Fibroblast of lung (primary cell): Measurements from ENCODE around the gene KCNMA1. TPM values are rescaled to one million over a fixed set of nuclear protein-coding genes. Genes with fewer than 3 reads are reported as not detected.
A peak's percentile ranks its signal among the peaks of the same experiment; 100 is the strongest.

ENCODE experiments used
- DNase-seq, 2 donors: peaks; one replicate each; pipeline versions ENCODE4 v3.0.0 to v3.0.0-alpha.2; 2010; ENCODE audit warnings: low read depth in 2 of 2
- H2AFZ ChIP-seq: 2 replicates; pipeline ENCODE4 v1.5.1; 2012; ENCODE audit warnings: low read length, control low read depth, inconsistent platforms
- H3K27ac ChIP-seq: 2 replicates; pipeline ENCODE4 v1.5.1; 2011; ENCODE audit warnings: low read length, control low read depth; ENCODE audit not compliant: insufficient read depth
- H3K27me3 ChIP-seq: 2 replicates; pipeline ENCODE4 v1.5.1; 2011; ENCODE audit warnings: mild to moderate bottlenecking, low read length; ENCODE audit not compliant: control insufficient read depth, insufficient read depth
- H3K36me3 ChIP-seq: 2 replicates; pipeline ENCODE4 v1.5.1; 2011; ENCODE audit warnings: low read length; ENCODE audit not compliant: control insufficient read depth, insufficient read depth
- H3K4me1 ChIP-seq: 2 replicates; pipeline ENCODE4 v1.5.1; 2011; ENCODE audit warnings: low read length; ENCODE audit not compliant: control insufficient read depth, insufficient read depth; ENCODE audit errors: extremely low read depth
- H3K4me2 ChIP-seq: 2 replicates; pipeline ENCODE4 v1.5.1; 2011; ENCODE audit warnings: low read length, control low read depth; ENCODE audit not compliant: insufficient read depth; ENCODE audit errors: extremely low read depth
- H3K4me3 ChIP-seq, 4 experiments: fragments of 200-600 bp in 1 of 4; sonication (generic) in 1 of 4; replicated peaks in 1 of 4; 2 replicates each; pipeline ENCODE4 v1.5.1; 2011 to 2016; ENCODE audit warnings: low read length in 4 of 4, low read depth in 3 of 4, mild to moderate bottlenecking in 3 of 4, control low read depth in 2 of 4, inconsistent platforms in 1 of 4, mixed read lengths in 1 of 4; ENCODE audit not compliant: insufficient read depth in 1 of 4; ENCODE audit errors: control extremely low read depth in 1 of 4
- H3K79me2 ChIP-seq: 2 replicates; pipeline ENCODE4 v1.5.1; 2012; ENCODE audit warnings: mild to moderate bottlenecking, low read length, inconsistent platforms; ENCODE audit not compliant: control insufficient read depth, insufficient read depth
- H3K9ac ChIP-seq: 2 replicates; pipeline ENCODE4 v1.5.1; 2011; ENCODE audit warnings: mild to moderate bottlenecking, low read length, control low read depth; ENCODE audit not compliant: insufficient read depth
- H3K9me3 ChIP-seq: 2 replicates; pipeline ENCODE4 v1.5.1; 2012; ENCODE audit warnings: low read depth, low read length; ENCODE audit not compliant: control insufficient read depth, insufficient read depth
- H4K20me1 ChIP-seq: 2 replicates; pipeline ENCODE4 v1.5.1; 2011; ENCODE audit warnings: low read length; ENCODE audit not compliant: control insufficient read depth, insufficient read depth; ENCODE audit errors: extremely low read depth
- CTCF ChIP-seq, 2 donors: IDR thresholded peaks in 1 of 2; conservative IDR thresholded peaks in 1 of 2; 1 replicate in 1 of 2; 2 replicates in 1 of 2; pipeline ENCODE4 v1.5.1; 2011 to 2012; ENCODE audit warnings: low read length in 2 of 2, control low read depth in 1 of 2, inconsistent platforms in 1 of 2, low read depth in 1 of 2, mild to moderate bottlenecking in 1 of 2
- EZH2 ChIP-seq: IDR thresholded peaks from 2 replicates; pipeline ENCODE4 v1.5.1; 2012; ENCODE audit warnings: low read length, control low read depth, mild to moderate bottlenecking; ENCODE audit errors: missing control alignments
- polyA plus RNA-seq, 2 donors: library from polyadenylated mRNA; depleted of rRNA in 1 of 2; stranded (reverse) in 1 of 2; unstranded in 1 of 2; fragments of >200 nt; gene quantifications; 2 replicates each; pipeline ENCODE4 v1.2.1, GENCODE V29; 2011 to 2012; ENCODE audit warnings: missing spikeins in 1 of 2
- total RNA-seq: library from RNA; depleted of rRNA; stranded (reverse); fragments of >200 nt; gene quantifications from 2 replicates; pipeline ENCODE4 v1.2.1, GENCODE V29; 2014

The KCNMA1 gene
- total and polyA plus RNA-seq, 2 donors (not counting 1 experiment from before 2014, with no cell fraction given), result 31.0 to 138 TPM

- Histone ChIP-seq H3K9ac (no peak overlapping the region), H3K4me2 (no peak overlapping the region), H3K4me1 (no peaks in the 10 kb centered on the region), H3K27ac (no peak overlapping the region), H3K4me3 (no peak overlapping the region), H4K20me1 (no peaks in the 10 kb centered on the region), H3K9me3 (no peaks in the 10 kb centered on the region), H3K27me3 (no peaks in the 10 kb centered on the region), H3K79me2 (no peaks in the 10 kb centered on the region), H2AFZ (no peak overlapping the region), H3K36me3 (no peaks in the 10 kb centered on the region)
- DNase-seq, result peak in 1 of 2 donors; percentile 12
- TF ChIP-seq CTCF (conservative IDR thresholded peaks at IDR 0.05 in 1 of 2, IDR thresholded peaks at IDR 0.05 in 1 of 2; ENCODE audit: low read depth in 1 of 2, low read length in 2 of 2) (no peak), EZH2 (no peak)
Measured at GRCh38 chr10:76973091-76974016, 664.3 kb downstream of the KCNMA1 start.

GRCh38 chr10:76972541-76972940 lies 665.1 kb downstream of the KCNMA1 start:
- Histone ChIP-seq H3K4me1 (no peaks in the 10 kb centered on the region), H3K4me3 (no peak overlapping the region), H3K4me2 (no peak overlapping the region), H3K9ac (no peak overlapping the region), H3K36me3 (no peaks in the 10 kb centered on the region), H3K27me3 (no peaks in the 10 kb centered on the region), H4K20me1 (no peaks in the 10 kb centered on the region), H3K27ac (no peak overlapping the region), H2AFZ (no peak overlapping the region), H3K79me2 (no peaks in the 10 kb centered on the region), H3K9me3 (no peaks in the 10 kb centered on the region)
- TF ChIP-seq CTCF (conservative IDR thresholded peaks at IDR 0.05 in 1 of 2, IDR thresholded peaks at IDR 0.05 in 1 of 2; ENCODE audit: low read depth in 1 of 2, low read length in 2 of 2) (no peak), EZH2 (no peak)
- no peak for DNase-seq

- Histone ChIP-seq H3K27me3 (no peaks in the 10 kb centered on the region), H3K4me2 (no peak overlapping the region), H2AFZ (no peak overlapping the region), H3K9me3 (no peaks in the 10 kb centered on the region), H3K27ac (no peak overlapping the region), H3K79me2 (no peaks in the 10 kb centered on the region), H3K36me3 (no peaks in the 10 kb centered on the region), H3K4me3 (no peak overlapping the region), H3K9ac (no peak overlapping the region), H4K20me1 (no peaks in the 10 kb centered on the region), H3K4me1 (no peaks in the 10 kb centered on the region)
- no peak for DNase-seq
- TF ChIP-seq CTCF (conservative IDR thresholded peaks at IDR 0.05 in 1 of 2, IDR thresholded peaks at IDR 0.05 in 1 of 2; ENCODE audit: low read depth in 1 of 2, low read length in 2 of 2) (no peak), EZH2 (no peak)
Measured at GRCh38 chr10:76971547-76972170, 665.9 kb downstream of the KCNMA1 start.
